GM18951 (cell line): ENCODE results near the gene SRP19.
"Not testable (repeated sequence)": the region's sequence is repeated elsewhere in the genome, so short reads cannot be mapped to it uniquely, and the experiment has no call there.

ENCODE experiments used
- POLR2A ChIP-seq: IDR thresholded peaks from 4 replicates; pipeline ENCODE4 v1.6.1; 2011; ENCODE audit warnings: mild to moderate bottlenecking; ENCODE audit not compliant: insufficient read length, insufficient read depth; ENCODE audit errors: extremely low read depth
- in situ Hi-C: fragments of 300-500 bp; cut with MboI; formaldehyde crosslinking; loops from one replicate; pipeline ENCODE4 v1.12.0; 2022; ENCODE audit warnings: low sequenced_read_pairs, mixed read lengths, inconsistent platforms; ENCODE audit not compliant: unreplicated experiment

The SRP19 gene

GRCh38 chr5:112854651-112855050, 6.4 kb upstream of the SRP19 start:
- in situ Hi-C loops: no loop called here
- no peak for TF ChIP-seq POLR2A

GRCh38 chr5:112857866-112858265, 3.2 kb upstream of the SRP19 start:
- in situ Hi-C loops: no loop called here
- no peak for TF ChIP-seq POLR2A

- in situ Hi-C loops: not testable (repeated sequence)
These were observed 537 bp upstream of the SRP19 start for GRCh38 chr5:112860571-112860928.

- TF ChIP-seq POLR2A: no peak
- in situ Hi-C loops: no loop called here
These were observed 525 bp downstream of the SRP19 start for GRCh38 chr5:112861638-112861985.

GRCh38 chr5:112862085-112862484, 998 bp downstream of the SRP19 start:
- in situ Hi-C loops: no loop called here

GRCh38 chr5:112863549-112863948, 2.5 kb downstream of the SRP19 start:
- no peak for TF ChIP-seq POLR2A
- in situ Hi-C loops: no loop called here

More at GRCh38 chr5:112862085-112862484, 998 bp downstream of the SRP19 start:
- TF ChIP-seq POLR2A: no peak

- in situ Hi-C loops: no loop called here
- TF ChIP-seq POLR2A: no peak
These were observed 4.0 kb downstream of the SRP19 start for GRCh38 chr5:112865128-112865527.

GRCh38 chr5:112866739-112867138, 5.7 kb downstream of the SRP19 start:
- no peak for TF ChIP-seq POLR2A
- in situ Hi-C loops: no loop called here

- in situ Hi-C loops: no loop called here
- TF ChIP-seq POLR2A: no peak
These were observed 6.3 kb downstream of the SRP19 start for GRCh38 chr5:112867411-112867810.

GRCh38 chr5:112869948-112870347, 8.9 kb downstream of the SRP19 start:
- in situ Hi-C loops: no loop called here
- no peak for TF ChIP-seq POLR2A

GRCh38 chr5:112870966-112871365, 9.9 kb downstream of the SRP19 start:
- in situ Hi-C loops: no loop called here
- no peak for TF ChIP-seq POLR2A

GRCh38 chr5:112876362-112876761, 15.3 kb downstream of the SRP19 start:
- in situ Hi-C loops: no loop called here
- TF ChIP-seq POLR2A: no peak

GRCh38 chr5:112878101-112878500, 17.0 kb downstream of the SRP19 start:
- no peak for TF ChIP-seq POLR2A
- in situ Hi-C loops: no loop called here

GRCh38 chr5:112878760-112879159, 17.7 kb downstream of the SRP19 start:
- in situ Hi-C loops: no loop called here
- no peak for TF ChIP-seq POLR2A

GRCh38 chr5:112880219-112880964, 19.3 kb downstream of the SRP19 start:
- no peak for TF ChIP-seq POLR2A
- in situ Hi-C loops: no loop called here
